Measurements from ENCODE around the gene KCNMB4.

KCNMB4 gene

GRCh38 chr12:70365648-70366518 is at the start of gene KCNMB4:
TSS of gene KCNMB4 (plus strand) at chr12:70366290. CDS start at chr12:70366735, 445 bp downstream.
- no peak within 1 kb of the TSS for H3K27ac ChIP-seq (ENCODE audit: low read length)

GRCh38 chr12:70317781-70318180 is 48.3 kb upstream of the KCNMB4 start:
- peaks cover 39% of the 10 kb centered on the region for H4K20me1 ChIP-seq (ENCODE audit: insufficient read depth, low read length)
- H3K9ac ChIP-seq (ENCODE audit: low read length), result no peak overlapping the region
- peak overlapping the region; percentile 29 for H3K4me2 ChIP-seq (ENCODE audit: low read length)
- no peak overlapping the region for H3K4me3 ChIP-seq (ENCODE audit: low read length)
- peaks cover 9% of the 10 kb centered on the region; the same call in 1 of the 2 replicates for H3K79me2 ChIP-seq (ENCODE audit: low read length)
- peaks cover 9% of the 10 kb centered on the region for H3K4me1 ChIP-seq (ENCODE audit: low read length)
- no peak overlapping the region for H2AFZ ChIP-seq (ENCODE audit: low read depth, low read length)
- no peaks in the 10 kb centered on the region for H3K9me3 ChIP-seq (ENCODE audit: insufficient read depth, low read length)
- no peaks in the 10 kb centered on the region for H3K27me3 ChIP-seq (ENCODE audit: low read depth, low read length)
- no peak overlapping the region for H3K27ac ChIP-seq (ENCODE audit: low read length)
- TF ChIP-seq CTCF (IDR thresholded peaks at IDR 0.05; ENCODE audit: low read depth, low read length) (no peak), EZH2phosphoT487 (IDR thresholded peaks at IDR 0.05; ENCODE audit: low read depth) (no peak)
- peaks cover 3% of the 10 kb centered on the region for H3K36me3 ChIP-seq (replicated peaks; ENCODE audit: low read depth, low read length)

More at GRCh38 chr12:70365648-70366518, at the start of gene KCNMB4:
- peak within 1 kb of the TSS; percentile 98 for H3K4me3 ChIP-seq (ENCODE audit: low read length)
- peaks cover 34% of the 10 kb centered on the region for H3K4me1 ChIP-seq (ENCODE audit: low read length)
- no peaks in the 10 kb centered on the region for H3K36me3 ChIP-seq (replicated peaks; ENCODE audit: low read depth, low read length)
- H3K9ac ChIP-seq (ENCODE audit: low read length), result peak within 1 kb of the TSS; percentile 74
- no peaks in the 10 kb centered on the region for H3K9me3 ChIP-seq (ENCODE audit: insufficient read depth, low read length)
- no peak for TF ChIP-seq EZH2phosphoT487 (IDR thresholded peaks at IDR 0.05; ENCODE audit: low read depth)
- TF ChIP-seq CTCF (IDR thresholded peaks at IDR 0.05; ENCODE audit: low read depth, low read length), result no peak
- peaks cover 4% of the 10 kb centered on the region; the same call in 1 of the 2 replicates for H3K79me2 ChIP-seq (ENCODE audit: low read length)
- H4K20me1 ChIP-seq (ENCODE audit: insufficient read depth, low read length), result no peaks in the 10 kb centered on the region
- H3K27me3 ChIP-seq (ENCODE audit: low read depth, low read length), result peaks cover 16% of the 10 kb centered on the region
- peak within 1 kb of the TSS; percentile 62 for H2AFZ ChIP-seq (ENCODE audit: low read depth, low read length)
- peak within 1 kb of the TSS; percentile 97 for H3K4me2 ChIP-seq (ENCODE audit: low read length)

GRCh38 chr12:70319605-70320004 is 46.5 kb upstream of the KCNMB4 start:
- no peak overlapping the region for H3K4me3 ChIP-seq (ENCODE audit: low read length)
- H3K27ac ChIP-seq (ENCODE audit: low read length), result no peak overlapping the region
- H3K36me3 ChIP-seq (replicated peaks; ENCODE audit: low read depth, low read length), result peaks cover 7% of the 10 kb centered on the region
- H4K20me1 ChIP-seq (ENCODE audit: insufficient read depth, low read length), result peaks cover 28% of the 10 kb centered on the region
- no peaks in the 10 kb centered on the region for H3K9me3 ChIP-seq (ENCODE audit: insufficient read depth, low read length)
- H3K79me2 ChIP-seq (ENCODE audit: low read length), result peaks cover 9% of the 10 kb centered on the region; the same call in 1 of the 2 replicates
- TF ChIP-seq CTCF (IDR thresholded peaks at IDR 0.05; ENCODE audit: low read depth, low read length) (no peak), EZH2phosphoT487 (IDR thresholded peaks at IDR 0.05; ENCODE audit: low read depth) (no peak)
- H2AFZ ChIP-seq (ENCODE audit: low read depth, low read length), result no peak overlapping the region
- no peak overlapping the region for H3K4me2 ChIP-seq (ENCODE audit: low read length)
- peaks cover 9% of the 10 kb centered on the region for H3K4me1 ChIP-seq (ENCODE audit: low read length)
- no peak overlapping the region for H3K9ac ChIP-seq (ENCODE audit: low read length)
- no peaks in the 10 kb centered on the region for H3K27me3 ChIP-seq (ENCODE audit: low read depth, low read length)

GRCh38 chr12:70321191-70321590 is 44.9 kb upstream of the KCNMB4 start:
- Histone ChIP-seq H2AFZ (ENCODE audit: low read depth, low read length) (no peak overlapping the region), H4K20me1 (ENCODE audit: insufficient read depth, low read length) (peaks cover 22% of the 10 kb centered on the region), H3K4me2 (ENCODE audit: low read length) (no peak overlapping the region), H3K4me3 (ENCODE audit: low read length) (no peak overlapping the region), H3K4me1 (ENCODE audit: low read length) (peaks cover 9% of the 10 kb centered on the region), H3K9me3 (ENCODE audit: insufficient read depth, low read length) (no peaks in the 10 kb centered on the region), H3K27me3 (ENCODE audit: low read depth, low read length) (no peaks in the 10 kb centered on the region), H3K79me2 (ENCODE audit: low read length) (peaks cover 9% of the 10 kb centered on the region; the same call in 1 of the 2 replicates), H3K36me3 (replicated peaks; ENCODE audit: low read depth, low read length) (peaks cover 7% of the 10 kb centered on the region), H3K9ac (ENCODE audit: low read length) (no peak overlapping the region), H3K27ac (ENCODE audit: low read length) (no peak overlapping the region)
- TF ChIP-seq CTCF (IDR thresholded peaks at IDR 0.05; ENCODE audit: low read depth, low read length) (no peak), EZH2phosphoT487 (IDR thresholded peaks at IDR 0.05; ENCODE audit: low read depth) (no peak)
